ENCODE data around the gene PLCL1. TPM values are rescaled to one million over a fixed set of nuclear protein-coding genes. Genes with fewer than 3 reads are reported as not detected.

Gene PLCL1
- total and polyA plus RNA-seq, 2 donors (not counting 3 experiments of a cell fraction or from before 2014, with no cell fraction given) = 0.79 to 3.4 TPM

DNA sequence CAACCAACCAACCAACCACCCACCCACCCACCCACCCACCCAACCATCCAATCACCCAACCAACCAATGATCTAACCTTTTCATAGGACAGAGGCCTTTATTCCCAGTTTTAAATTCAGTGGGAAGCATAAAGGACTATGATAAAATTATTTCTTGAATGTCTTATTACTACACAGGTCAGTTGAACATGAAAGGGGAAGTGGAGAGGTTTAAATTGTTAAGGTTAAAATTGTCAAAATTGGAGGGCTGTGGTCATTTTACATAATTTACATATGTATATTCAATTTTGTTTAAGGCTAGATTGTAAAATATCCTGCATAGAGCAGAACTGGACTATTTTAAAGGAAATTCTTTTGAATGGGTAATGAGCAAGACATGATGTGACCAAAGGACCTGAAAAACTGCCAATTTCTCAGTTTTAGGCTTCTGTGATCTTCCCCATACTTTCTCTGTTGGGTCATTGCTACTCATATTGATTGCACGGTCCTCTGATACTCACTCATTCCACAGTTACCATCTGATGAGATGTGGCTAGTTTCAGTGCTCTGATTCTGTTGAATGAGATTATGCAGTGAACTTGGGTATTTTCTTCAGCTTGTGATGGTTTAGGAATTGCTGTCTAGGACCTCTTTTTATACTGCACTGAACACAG, 127.4 kb downstream of the PLCL1 start:
- Histone ChIP-seq H3K36me3 (ENCODE audit: control insufficient read depth in 2 of 2, extremely low read depth in 1 of 2, insufficient read depth in 2 of 2, low read length in 2 of 2) (no peaks in the 10 kb centered on the region), H2AFZ (ENCODE audit: low read depth, low read length) (no peak overlapping the region), H3K4me2 (ENCODE audit: insufficient read depth, low read length) (no peak overlapping the region), H3K9me3 (replicated peaks; ENCODE audit: control insufficient read depth, insufficient read depth, low read length) (no peaks in the 10 kb centered on the region), H3K27me3 (ENCODE audit: control insufficient read depth in 2 of 2, insufficient read depth in 2 of 2, low read length in 2 of 2) (no peaks in the 10 kb centered on the region), H3K9ac (replicated peaks; ENCODE audit: extremely low read depth, insufficient read depth, low read length) (no peak overlapping the region), H3K4me3 (replicated peaks in 1 of 3; ENCODE audit: insufficient read depth in 1 of 3, low read depth in 1 of 3, low read length in 3 of 3) (no peak overlapping the region), H3K9me1 (replicated peaks; ENCODE audit: control insufficient read depth, extremely low read depth, insufficient read depth, low read length) (no peaks in the 10 kb centered on the region), H3K4me1 (ENCODE audit: control insufficient read depth, extremely low read depth, insufficient read depth, low read length) (peaks cover 21% of the 10 kb centered on the region), H3K27ac (ENCODE audit: insufficient read depth, low read depth, low read length) (no peak overlapping the region), H4K20me1 (replicated peaks; ENCODE audit: control insufficient read depth, extremely low read depth, insufficient read depth, low read length) (no peaks in the 10 kb centered on the region), H3K79me2 (ENCODE audit: control insufficient read depth, insufficient read depth, low read length) (no peaks in the 10 kb centered on the region)
- intact Hi-C loops (cut with micrococcal nuclease) = no loop called here
- FAIRE-seq (no peak), DNase-seq (ENCODE audit: low read depth, low spot score) (no peak)
- ChIA-PET POLR2A (no interaction called here), CTCF (no interaction called here)
- dilution Hi-C loops (cut with MboI; ENCODE audit: extremely low pct_ligation_motif_present, low sequenced_read_pairs) = no loop called here
- no TSS peak for BruUV-seq (replicated peaks)
- TF ChIP-seq, protein P1, sequence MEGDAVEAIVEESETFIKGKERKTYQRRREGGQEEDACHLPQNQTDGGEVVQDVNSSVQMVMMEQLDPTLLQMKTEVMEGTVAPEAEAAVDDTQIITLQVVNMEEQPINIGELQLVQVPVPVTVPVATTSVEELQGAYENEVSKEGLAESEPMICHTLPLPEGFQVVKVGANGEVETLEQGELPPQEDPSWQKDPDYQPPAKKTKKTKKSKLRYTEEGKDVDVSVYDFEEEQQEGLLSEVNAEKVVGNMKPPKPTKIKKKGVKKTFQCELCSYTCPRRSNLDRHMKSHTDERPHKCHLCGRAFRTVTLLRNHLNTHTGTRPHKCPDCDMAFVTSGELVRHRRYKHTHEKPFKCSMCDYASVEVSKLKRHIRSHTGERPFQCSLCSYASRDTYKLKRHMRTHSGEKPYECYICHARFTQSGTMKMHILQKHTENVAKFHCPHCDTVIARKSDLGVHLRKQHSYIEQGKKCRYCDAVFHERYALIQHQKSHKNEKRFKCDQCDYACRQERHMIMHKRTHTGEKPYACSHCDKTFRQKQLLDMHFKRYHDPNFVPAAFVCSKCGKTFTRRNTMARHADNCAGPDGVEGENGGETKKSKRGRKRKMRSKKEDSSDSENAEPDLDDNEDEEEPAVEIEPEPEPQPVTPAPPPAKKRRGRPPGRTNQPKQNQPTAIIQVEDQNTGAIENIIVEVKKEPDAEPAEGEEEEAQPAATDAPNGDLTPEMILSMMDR (IDR thresholded peaks at IDR 0.05; ENCODE audit: extremely low read depth in 1 of 2, insufficient read depth in 1 of 2, low read depth in 1 of 2, low read length in 2 of 2) = no peak
- no peak for TF ChIP-seq GATA2 (IDR thresholded peaks at IDR 0.05; ENCODE audit: insufficient read depth, insufficient read length, low read depth, low read length)
- TF ChIP-seq EZH2 (IDR thresholded peaks at IDR 0.05; ENCODE audit: borderline replicate concordance, low read depth, low read length, severe bottlenecking) = no peak
- TF ChIP-seq POLR2A (IDR thresholded peaks at IDR 0.05; ENCODE audit: low read depth, low read length) = no peak
- no peak for TF ChIP-seq FOS (IDR thresholded peaks at IDR 0.05; ENCODE audit: borderline replicate concordance, insufficient read depth, low read length)
- TF ChIP-seq MYC (IDR thresholded peaks at IDR 0.05; ENCODE audit: low read depth, low read length) = no peak
- TF ChIP-seq JUN (IDR thresholded peaks at IDR 0.05; ENCODE audit: borderline replicate concordance, insufficient read depth, insufficient read length, low read depth) = no peak
- TF ChIP-seq, protein P2, sequence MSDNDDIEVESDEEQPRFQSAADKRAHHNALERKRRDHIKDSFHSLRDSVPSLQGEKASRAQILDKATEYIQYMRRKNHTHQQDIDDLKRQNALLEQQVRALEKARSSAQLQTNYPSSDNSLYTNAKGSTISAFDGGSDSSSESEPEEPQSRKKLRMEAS (IDR thresholded peaks at IDR 0.05; ENCODE audit: insufficient read depth, insufficient read length) = no peak
- TF ChIP-seq POLR2AphosphoS5 (IDR thresholded peaks at IDR 0.05; ENCODE audit: insufficient read depth, low read depth, low read length) = no peak
